HCT116 (cell line): ENCODE results near the gene TMEM266.

ENCODE experiments used
- CEBPB ChIP-seq: IDR thresholded peaks from 2 replicates; pipeline ENCODE4 v1.6.1; 2012; ENCODE audit warnings: low read depth
- ELF1 ChIP-seq: IDR thresholded peaks from 2 replicates; pipeline ENCODE4 v1.6.1; 2012; ENCODE audit warnings: low read depth, borderline replicate concordance
- EZH2 ChIP-seq: fragments of 200-600 bp; sonication (generic); IDR thresholded peaks from 2 replicates; pipeline ENCODE4 v1.6.1; 2017; ENCODE audit warnings: antibody characterized with exemption, mixed run types
- EZH2phosphoT487 ChIP-seq: fragments of 200-600 bp; IDR thresholded peaks from 2 replicates; pipeline ENCODE4 v1.6.1; 2018; ENCODE audit warnings: antibody characterized with exemption, borderline replicate concordance
- FOSL1 ChIP-seq: IDR thresholded peaks from 2 replicates; pipeline ENCODE4 v1.6.1; 2012; ENCODE audit warnings: low read depth
- JUND ChIP-seq: IDR thresholded peaks from 2 replicates; pipeline ENCODE4 v1.6.1; 2012
- POLR2A ChIP-seq: IDR thresholded peaks from 2 replicates; pipeline ENCODE4 v1.7.0; 2011; ENCODE audit warnings: borderline replicate concordance; ENCODE audit not compliant: insufficient read depth, insufficient read length; ENCODE audit errors: extremely low read depth
- POLR2AphosphoS5 ChIP-seq: IDR thresholded peaks from 2 replicates; pipeline ENCODE4 v1.6.1; 2011; ENCODE audit warnings: mild to moderate bottlenecking, low read depth, low read length, moderate library complexity
- REST ChIP-seq: IDR thresholded peaks from 2 replicates; pipeline ENCODE4 v1.6.1; 2012; ENCODE audit warnings: low read depth
- SP1 ChIP-seq: IDR thresholded peaks from 2 replicates; pipeline ENCODE4 v1.6.1; 2012; ENCODE audit warnings: low read depth
- ZBTB33 ChIP-seq: IDR thresholded peaks from 2 replicates; pipeline ENCODE4 v1.6.1; 2011; ENCODE audit warnings: mild to moderate bottlenecking, low read length, moderate library complexity; ENCODE audit not compliant: insufficient replicate concordance; ENCODE audit errors: extremely low read depth
- TF ChIP-seq, protein P1 (sequence below), 3 experiments: fragments of 200-600 bp in 1 of 3; sonication (generic) in 1 of 3; IDR thresholded peaks in 2 of 3; conservative IDR thresholded peaks in 1 of 3; 2 replicates each; pipeline ENCODE4 v1.5.1; 2012 to 2017; ENCODE audit warnings: low read depth in 2 of 3, low read length in 2 of 3, antibody characterized with exemption in 1 of 3, borderline replicate concordance in 1 of 3, control low read depth in 1 of 3, mild to moderate bottlenecking in 1 of 3, mixed read lengths in 1 of 3, mixed run types in 1 of 3, moderate library complexity in 1 of 3; ENCODE audit not compliant: insufficient read depth in 1 of 3

GRCh38 chr15:76176059-76176458, 116.3 kb downstream of the TMEM266 start:
- TF ChIP-seq EZH2phosphoT487 (no peak), FOSL1 (no peak), SP1 (no peak), EZH2 (no peak), JUND (no peak), POLR2AphosphoS5 (no peak), POLR2A (no peak), CEBPB (no peak), REST (no peak), ZBTB33 (no peak), ELF1 (no peak)
- TF ChIP-seq, protein P1, sequence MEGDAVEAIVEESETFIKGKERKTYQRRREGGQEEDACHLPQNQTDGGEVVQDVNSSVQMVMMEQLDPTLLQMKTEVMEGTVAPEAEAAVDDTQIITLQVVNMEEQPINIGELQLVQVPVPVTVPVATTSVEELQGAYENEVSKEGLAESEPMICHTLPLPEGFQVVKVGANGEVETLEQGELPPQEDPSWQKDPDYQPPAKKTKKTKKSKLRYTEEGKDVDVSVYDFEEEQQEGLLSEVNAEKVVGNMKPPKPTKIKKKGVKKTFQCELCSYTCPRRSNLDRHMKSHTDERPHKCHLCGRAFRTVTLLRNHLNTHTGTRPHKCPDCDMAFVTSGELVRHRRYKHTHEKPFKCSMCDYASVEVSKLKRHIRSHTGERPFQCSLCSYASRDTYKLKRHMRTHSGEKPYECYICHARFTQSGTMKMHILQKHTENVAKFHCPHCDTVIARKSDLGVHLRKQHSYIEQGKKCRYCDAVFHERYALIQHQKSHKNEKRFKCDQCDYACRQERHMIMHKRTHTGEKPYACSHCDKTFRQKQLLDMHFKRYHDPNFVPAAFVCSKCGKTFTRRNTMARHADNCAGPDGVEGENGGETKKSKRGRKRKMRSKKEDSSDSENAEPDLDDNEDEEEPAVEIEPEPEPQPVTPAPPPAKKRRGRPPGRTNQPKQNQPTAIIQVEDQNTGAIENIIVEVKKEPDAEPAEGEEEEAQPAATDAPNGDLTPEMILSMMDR (IDR thresholded peaks at IDR 0.05 in 2 of 3, conservative IDR thresholded peaks at IDR 0.05 in 1 of 3; ENCODE audit: borderline replicate concordance in 1 of 3, insufficient read depth in 1 of 3, low read depth in 2 of 3, low read length in 2 of 3) = no peak
